ENCODE results near the gene IGSF9B.

The IGSF9B gene

DNA sequence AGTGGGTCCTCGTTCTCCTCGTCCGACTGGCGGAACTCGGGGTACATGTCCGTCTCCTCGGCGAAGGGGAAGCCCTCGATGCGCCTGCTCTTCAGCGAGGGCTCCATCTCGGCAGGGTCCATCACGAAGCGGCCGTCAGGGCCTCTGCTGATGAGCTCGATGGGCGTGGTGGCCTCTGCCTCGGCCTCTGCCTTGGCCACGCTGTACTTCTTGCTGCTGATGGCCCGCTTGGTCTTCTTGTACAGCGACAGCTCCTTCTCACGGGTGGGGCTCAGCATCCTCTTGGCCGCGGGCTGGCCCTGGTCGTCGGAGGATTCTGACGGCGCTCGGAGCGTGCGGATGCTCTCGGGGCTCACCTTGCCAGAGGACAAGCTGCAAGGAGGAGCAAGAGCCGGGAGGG lies 35.7 kb downstream of the IGSF9B start:
- DNase-seq (ENCODE audit: low read depth, low spot score) = no peak

DNA sequence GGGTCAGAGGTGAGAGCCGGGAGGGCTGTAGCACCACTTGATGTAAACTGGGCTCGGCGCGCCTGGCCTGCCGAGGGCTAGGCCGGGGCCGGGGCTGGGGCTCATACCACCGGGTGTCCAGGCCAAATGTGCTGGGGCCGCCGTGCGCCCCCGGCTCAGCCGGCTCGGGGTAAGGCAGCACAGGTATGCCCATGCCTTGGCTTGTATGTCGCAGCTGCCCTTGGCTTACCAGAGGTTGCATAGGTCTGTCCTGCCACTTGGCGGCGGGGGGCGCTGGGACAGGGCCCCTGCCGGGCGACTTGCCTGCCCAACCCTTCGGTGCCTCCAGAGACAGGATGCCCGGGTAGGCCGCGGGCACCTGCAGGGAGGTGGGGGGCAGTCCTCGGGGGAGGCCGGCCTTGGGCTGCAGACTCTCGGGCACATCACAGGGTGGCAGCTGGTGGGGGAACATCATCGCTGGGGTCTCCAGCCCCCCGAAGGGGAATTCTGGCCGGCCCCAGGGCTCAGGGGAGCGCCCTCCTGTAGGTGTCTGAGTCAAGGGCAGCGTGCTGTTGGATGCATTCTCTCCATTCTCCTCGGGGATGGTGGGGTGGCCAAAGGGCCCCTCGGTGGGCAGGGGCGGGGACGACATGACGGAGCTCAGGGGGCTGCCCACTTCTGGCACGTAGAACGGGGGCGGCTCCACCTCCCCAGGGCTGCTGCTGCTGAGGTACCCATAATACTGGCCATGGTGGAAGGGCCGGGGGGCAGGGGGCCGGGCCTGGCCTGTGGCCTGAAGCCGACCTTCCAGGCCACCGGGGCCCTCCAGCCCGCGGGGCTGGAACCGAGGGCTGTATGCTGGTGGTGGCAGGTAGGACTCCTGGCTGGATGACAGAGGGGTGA lies 36.4 kb downstream of the IGSF9B start:
- no peak for DNase-seq (ENCODE audit: low read depth, low spot score)

DNA sequence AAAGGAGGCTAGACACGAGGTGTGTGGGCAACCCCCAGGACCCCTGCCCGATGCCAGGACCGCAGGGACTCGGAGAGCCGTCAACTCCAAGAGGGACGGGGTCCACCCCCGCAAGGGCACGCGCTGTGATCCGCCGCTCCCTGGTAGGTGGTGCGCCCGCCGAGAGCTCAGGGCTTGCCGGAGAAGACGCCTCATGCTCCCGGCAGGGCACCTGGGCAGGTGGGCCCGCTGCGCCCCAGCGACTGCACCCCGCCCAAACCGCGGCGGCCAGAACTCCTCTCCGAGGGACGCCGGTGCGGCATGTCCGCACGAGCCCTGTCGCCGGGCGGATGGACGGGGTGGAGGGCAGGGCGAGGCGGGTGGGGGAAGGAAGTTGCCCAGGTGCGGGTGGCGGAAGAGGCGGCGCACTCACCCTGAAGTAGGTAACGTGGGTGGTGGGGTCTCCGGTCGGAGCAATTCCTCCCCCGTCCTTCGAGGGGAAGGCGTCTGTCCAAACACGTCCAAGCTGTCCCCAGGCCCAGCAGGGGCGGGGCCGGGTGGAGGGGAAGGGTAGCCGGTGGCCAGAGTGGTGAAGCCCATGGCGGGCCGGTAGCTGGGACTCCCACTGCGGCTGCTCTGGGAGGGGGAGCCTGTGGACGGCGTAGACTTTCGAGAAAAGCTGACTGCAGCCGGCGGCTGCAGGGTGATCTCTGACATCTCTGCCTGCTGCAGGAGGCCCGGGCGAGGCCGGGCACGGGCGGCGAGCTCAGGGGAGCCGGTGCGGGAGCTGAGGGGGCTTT lies 37.2 kb downstream of the IGSF9B start:
- no peak for DNase-seq (ENCODE audit: low read depth, low spot score)

DNA sequence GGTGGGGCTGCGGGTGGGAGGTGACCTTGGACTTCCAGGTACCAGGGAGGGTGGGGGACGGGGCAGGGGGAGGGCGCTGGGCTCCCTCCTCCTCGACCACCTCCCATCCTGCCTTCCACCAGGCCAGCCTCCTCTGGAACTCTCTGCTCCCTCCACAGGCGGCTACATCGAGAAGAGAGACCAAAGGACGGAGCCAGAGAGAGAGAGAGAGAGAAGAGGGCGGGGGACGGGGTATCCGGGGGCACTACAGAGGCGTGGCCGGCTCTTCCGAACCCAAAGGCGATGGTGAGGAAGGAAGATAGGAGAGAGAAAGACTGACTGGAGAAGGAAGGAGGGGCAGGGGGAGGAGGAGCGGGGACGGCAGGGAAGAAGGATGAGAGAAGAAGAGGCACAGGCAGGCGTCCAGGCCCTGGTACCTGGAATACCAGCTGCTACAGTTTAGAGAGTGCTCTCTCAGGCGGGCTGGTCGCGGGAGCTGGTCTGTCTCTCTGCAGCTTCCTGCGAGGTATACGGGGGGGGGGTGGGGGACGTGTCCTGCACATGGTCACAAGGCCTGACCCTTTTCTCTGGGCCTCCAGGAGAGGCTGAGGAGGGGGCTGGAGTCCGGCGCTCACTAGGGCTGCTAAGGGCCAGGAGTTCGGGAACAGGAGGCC lies 38.0 kb downstream of the IGSF9B start:
- no peak for DNase-seq (ENCODE audit: low read depth, low spot score)

DNA sequence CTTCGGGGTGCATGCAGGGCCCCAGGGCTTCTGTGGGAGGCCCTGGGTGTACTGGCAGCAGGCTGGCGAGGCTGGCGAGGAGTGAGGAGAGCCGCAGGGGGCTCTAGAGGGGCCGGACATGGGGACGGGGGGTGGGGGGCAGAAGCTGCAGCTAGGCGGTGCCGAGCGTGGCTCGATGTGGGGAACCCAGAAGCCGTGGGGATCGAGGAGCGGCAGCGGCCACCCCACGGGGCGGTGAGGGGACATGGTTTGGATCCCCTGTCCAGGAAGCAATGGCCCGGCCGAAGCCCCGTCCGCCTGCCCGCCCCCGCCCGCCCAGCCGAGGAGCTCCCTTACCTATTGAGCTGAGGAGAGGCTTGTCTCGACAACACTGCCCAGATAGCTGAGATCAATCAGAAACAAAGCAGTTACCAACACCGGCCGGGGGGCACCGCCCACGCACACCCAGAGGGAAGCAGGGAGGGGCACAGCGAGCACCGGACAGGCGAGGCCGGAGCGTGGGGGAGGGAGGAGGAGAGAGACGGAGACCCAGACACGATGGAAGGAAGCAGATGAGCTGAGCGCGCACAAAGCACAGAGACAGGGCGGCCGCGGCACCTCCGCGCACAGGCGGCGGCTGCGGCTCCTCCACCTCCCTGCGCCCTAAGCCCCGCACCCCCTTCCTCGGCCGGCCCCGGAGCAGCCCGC lies 38.7 kb downstream of the IGSF9B start:
- no peak for DNase-seq (ENCODE audit: low read depth, low spot score)

DNA sequence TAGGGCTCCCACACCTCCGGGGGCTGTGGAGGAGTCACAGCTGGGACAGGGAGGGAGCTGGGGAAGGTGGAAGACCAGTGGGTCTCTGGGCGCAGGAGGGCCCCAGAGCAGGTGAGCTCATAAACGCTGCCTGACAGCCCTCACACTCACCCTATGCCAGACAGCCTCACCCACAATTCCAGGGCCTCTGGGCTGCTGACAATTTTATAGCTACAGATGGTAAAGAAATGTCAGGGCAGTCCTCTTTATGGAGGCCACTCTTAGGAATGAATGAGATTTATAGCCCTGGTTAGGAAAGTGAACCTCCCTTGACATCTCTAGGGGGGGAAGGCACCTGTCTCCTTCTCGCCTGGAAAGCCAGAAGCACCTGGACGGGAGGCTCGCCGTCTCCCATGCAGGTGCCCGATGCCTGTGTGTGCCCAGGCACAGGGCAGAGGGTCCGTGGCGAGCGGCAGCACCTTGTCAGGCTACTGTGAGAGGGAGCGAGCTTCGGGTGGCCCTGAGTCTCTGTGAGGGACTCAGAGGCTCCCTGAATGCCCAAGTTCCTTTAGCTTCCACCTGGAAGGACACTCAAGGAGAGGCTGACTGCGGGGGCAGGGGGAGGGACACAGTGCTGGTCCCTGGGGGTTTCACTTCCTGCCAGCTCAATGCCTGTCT lies 39.9 kb downstream of the IGSF9B start:
- no peak for DNase-seq (ENCODE audit: low read depth, low spot score)

DNA sequence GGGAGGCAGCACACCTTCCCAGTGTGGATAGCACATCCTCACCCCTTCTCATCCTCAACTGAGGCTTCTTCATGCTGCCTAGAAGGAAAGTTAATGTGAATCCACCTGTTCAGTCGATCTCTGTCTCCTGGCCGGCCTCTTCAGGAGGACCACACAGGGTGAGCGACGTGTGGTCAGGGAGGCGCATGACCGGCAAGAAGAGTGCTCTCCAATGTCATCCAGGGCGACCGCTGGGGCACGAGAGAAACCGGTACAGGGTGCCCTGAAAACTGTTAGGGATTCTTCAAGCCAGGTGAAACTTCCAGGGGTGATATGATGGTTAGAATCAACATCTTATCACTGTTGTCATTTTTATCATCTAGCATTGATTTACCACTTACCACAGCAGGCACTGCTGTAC lies 43.0 kb downstream of the IGSF9B start:
- DNase-seq (ENCODE audit: low read depth, low spot score) = no peak

DNA sequence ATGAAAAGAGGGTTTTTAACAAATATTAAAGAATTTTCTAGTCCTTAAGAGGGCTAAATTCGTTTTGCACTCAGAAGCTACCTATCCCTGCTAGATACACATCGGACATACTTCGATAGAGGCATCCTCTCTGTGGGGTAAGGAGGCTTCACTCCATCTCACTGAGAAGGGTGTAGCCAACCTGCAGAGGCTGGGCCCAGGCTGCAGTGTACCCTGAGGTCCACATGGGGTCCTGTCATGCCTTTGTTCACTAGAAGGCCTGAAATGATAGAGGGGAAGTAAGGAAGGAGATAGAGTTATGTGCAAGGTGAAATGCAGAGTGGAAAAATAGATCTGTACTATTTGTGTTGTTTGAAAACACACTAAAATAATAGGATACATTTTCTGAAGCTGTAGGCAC lies 45.6 kb downstream of the IGSF9B start:
- no peak for DNase-seq (ENCODE audit: low read depth, low spot score)

DNA sequence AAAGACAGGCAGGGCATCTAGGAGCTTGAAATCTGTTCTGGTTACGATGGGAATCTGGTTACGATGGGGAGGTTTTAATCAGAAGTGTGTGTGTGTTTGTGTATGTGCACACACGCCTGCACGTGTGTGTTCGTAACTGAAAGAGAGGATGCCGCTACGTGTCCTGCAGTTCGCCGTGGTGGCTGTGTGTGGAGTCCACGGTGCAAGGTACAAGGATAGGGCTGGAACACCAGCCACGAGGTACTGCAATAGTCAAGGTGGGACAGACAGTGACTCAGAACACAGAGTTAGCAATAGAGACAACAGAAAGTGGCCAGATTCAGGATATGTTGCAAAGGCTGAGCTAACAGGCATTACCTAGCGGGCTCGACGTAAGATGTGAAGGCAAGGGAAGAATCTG lies 46.7 kb downstream of the IGSF9B start:
- DNase-seq (ENCODE audit: low read depth, low spot score) = no peak

DNA sequence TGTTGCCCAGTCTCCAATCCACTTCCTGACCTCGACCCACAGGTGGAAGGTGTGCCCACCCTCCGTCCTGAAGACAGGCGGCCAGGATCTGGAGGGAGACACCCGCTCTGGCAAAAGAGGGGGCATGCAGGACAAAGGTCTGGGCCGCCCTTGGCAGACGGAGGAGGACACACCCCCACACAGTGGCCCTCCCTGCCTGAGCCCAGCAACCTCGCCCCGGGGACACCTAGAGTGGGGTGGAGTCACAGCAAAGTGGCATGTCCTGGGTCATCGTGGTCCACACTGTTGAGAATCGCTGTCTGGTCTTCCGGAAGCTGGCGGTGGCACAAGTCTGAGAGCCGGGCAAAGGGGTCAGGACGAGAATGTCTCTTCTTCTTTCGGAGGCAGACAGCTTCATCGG lies 47.9 kb downstream of the IGSF9B start:
- no peak for DNase-seq (ENCODE audit: low read depth, low spot score)

DNA sequence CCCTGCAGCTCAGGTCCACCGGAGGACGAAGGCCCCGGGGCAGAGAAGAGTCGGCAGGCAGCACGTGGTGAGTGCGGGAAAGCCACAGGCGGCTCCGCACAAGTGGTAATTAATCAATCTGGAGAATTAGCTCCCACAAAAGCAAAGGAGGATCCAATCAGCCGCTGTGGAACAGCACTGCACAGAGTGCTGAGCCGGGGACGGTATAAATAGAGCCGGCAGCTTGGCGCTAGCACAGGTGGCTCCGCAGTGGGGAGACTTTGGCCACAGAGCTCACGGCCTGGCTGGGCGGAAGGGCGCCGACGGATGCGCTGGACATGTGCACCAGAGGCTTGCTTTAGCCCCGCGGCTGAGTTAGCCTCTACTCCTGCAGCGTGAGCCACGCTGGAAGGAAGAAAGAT lies 48.9 kb downstream of the IGSF9B start:
- no peak for DNase-seq (ENCODE audit: low read depth, low spot score)

DNA sequence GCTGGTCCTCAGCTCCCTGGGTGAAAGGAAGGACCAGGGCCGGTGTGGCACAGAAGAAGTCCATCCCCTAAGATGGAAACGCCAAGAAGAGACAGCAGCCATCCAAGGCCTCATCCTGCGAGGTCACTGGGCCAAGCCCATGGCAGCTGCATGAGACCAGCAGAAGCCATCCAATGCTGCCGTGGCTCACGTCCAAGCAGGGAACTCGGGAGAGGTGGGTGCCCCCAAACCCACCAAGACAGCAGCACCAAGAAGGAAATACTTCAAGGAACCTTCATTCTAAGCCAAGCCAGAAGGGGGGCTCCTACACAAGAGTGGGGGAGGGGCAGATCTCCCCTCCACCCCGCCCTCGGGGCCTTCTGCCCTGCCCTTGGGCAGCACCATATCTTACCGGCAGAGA lies 49.6 kb downstream of the IGSF9B start:
- no peak for DNase-seq (ENCODE audit: low read depth, low spot score)

DNA sequence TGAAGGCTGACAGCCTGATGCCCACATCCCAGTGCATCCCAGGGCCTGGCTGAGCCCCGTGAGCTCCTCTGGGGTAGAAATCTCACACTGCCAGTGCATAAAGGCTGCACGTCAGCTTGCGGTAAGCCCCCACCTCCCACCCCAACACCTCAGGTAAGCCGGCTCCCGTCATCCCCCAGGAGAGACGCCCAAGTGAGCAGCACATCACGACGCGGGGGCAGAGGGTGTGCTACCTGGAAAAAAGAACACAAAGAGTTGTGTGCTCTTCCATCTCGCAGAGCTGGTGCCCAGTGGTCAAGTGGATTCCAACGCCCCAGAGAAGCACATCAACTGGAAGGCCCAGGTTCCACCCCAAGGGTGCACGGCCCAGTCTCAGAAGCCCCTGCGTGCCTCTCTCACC lies 50.0 kb downstream of the IGSF9B start:
- DNase-seq (ENCODE audit: low read depth, low spot score) = no peak

DNA sequence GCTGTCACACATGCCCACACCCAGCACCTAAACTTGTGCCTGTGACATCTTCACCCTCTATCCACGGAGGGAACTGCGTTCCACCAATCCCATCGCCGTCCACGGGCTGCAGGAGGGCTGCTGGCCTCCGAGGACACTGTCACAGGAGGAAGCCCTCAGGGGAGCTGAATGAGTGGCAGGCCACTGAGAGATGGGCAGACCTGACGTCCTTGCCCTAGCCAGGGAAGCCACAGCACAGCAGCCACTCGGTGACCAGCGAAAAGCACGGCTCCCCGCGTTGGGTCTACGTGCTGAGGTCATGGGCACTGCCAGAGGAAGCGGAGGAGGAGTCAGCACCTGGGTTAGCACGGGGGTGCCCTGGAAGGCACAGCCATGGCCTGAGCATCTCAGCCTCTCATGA lies 50.5 kb downstream of the IGSF9B start:
- no peak for DNase-seq (ENCODE audit: low read depth, low spot score)

DNA sequence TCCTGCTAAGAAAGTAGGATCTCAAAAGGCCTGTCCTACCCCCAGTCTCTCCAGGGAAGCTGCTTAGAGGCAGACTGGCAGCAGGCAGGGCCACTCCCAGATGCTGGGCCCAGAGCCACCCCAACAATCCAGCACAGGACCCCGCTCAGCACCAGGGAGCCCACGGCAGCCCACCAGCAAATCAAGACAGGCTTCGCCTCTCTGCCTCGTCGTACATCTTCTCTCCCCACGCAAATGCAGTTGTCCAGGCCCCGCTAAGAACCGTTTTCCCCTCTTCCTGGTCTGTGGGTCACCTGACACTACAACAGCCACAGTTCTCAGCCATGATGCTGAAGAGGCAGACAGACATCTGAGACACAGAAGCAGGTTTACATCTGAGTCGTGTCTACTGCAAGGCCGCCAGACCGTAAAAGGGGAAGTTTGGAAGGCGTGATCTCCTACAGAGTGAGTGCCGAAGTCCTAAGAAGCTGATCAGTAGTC lies 51.1 kb downstream of the IGSF9B start:
- no peak for DNase-seq (ENCODE audit: low read depth, low spot score)

DNA sequence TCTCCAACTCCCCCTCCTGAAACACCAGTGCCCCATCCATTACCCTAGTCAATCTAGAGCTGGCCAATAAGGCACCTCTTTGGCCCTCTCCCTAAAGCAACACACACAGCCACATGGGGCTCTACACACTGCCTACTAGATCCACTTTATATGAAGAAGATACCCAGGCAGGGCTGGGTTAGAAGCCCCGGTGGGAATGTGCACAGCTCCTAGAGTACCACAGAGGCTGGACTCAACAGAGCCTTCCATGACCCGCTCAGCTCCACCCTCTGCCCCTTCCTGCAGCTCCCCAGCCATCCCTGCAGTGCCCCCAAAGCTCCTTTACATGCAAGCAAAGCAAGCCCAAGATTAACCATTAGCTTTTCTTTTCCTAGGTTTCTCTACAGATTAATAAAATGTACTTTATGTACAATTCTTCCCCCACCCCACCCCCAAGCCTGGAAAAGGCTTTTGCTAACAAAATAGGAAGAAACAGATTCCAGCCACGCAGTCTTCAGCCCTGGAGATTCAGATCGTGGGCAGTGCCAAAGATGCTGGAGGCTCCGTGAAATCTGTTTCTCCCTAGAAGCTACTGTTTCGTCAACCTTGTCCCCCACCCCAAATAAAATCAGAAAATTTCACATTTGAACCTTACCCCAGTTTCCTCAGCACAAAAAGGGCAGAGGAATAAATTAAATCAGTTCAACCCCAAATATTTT lies 51.8 kb downstream of the IGSF9B start:
- DNase-seq (ENCODE audit: low read depth, low spot score) = no peak

DNA sequence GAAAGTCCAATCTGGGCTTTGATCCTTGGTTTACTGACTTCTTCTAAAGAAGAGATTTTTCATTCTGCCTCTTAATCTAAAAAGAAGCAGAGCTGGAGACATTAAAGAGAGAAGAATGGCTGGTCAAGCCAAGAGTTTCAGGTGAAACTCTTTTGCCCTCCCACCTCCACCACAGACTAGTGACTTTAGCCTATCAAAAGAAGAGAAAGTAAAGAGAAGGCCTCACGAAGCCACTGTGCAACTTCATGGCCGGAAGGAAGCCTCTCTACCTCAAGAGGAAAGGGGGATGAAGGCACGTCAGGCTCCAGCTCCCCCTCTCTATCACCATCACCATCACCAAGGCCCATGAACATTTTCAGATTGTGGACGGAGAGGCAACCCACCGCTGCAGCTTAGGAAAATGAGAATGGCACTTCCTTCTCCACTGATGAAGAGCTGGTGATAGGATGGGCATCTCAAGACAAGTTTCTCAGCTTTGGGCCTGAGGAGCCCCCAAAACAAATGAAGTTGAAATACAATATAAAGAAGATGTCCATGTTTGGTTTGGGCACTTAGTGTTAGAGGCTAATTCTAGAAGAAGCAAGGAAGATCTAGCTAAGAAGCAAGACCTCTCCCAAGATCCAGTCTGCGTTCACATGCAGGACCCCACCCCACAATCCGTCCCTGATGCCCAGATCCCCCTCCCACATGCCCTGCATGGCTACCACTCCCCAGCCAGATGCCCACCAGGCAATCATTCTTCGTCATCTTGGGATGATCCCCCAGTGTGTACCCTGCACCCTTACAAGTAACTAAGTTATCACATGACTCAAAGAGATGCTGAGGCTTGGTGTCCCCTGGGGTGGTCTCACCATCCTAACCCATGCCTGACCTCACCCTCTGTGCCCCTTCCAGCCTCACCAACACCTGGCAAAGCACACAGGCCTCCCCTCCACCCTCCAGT lies 52.6 kb downstream of the IGSF9B start:
- DNase-seq (ENCODE audit: low read depth, low spot score) = no peak

DNA sequence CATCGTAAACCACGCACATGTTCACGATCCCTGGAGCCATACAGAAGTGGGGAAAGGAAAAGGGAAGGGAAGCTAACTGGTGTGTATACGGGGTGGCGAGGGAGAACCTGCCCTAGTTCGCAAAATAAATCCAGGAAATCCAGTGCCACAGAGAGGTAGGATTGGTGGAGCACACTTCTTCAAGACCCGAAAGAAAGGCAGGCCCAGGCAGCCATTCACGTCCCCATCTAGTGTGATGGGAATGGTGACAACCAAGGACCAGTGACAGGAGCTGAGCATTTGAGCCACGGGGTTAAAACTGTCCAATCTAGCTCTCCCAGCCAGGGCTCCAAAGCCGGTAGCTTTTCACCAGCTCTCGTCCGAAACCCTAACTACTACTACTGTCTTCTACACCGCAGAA lies 53.7 kb downstream of the IGSF9B start:
- DNase-seq (ENCODE audit: low read depth, low spot score) = no peak

DNA sequence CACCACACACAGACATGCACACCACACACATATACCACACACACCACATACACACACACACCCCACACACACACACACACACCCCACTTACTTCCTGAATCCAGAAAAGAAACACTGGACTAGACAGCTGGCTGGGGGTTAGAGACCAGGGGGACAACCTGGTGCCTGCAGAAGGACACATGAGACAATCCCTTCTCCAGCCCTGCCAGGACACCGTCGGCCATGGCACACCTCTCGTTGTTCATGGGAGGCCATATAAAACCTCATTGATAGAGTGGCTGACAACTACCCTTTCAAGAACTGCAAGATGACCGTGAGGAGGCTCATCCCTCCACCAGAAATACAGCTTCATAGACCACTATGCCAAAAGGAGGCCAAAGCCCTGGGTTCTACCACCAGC lies 54.3 kb downstream of the IGSF9B start:
- DNase-seq (ENCODE audit: low read depth, low spot score) = no peak

DNA sequence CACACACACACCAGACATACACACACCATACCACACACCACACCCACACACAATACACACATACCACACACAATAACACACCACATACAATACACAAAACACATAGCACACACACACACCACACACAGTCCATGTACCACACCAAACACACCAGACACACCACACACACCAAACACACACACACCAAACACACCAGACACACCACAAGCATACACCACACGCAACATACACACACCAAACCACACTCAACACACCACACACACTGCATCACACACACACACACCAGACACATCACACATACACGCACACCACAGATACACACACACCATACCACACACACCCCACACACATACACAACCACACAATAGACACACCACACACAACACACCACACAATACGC lies 54.8 kb downstream of the IGSF9B start:
- DNase-seq (ENCODE audit: low read depth, low spot score) = no peak
